HEK293 (cell line): Measurements from ENCODE around the gene SMIM29.

Experiments
- CTCF ChIA-PET: fragments of 350-600 bp; formaldehyde crosslinking; extraction: SDS; loops from one replicate; lab custom pipeline; 2021; ENCODE audit warnings: antibody characterized with exemption; lab: Yijun Ruan, JAX
- POLR2A ChIA-PET: fragments of 300-600 bp; formaldehyde crosslinking; extraction: SDS; loops from one replicate; lab custom pipeline; 2020; ENCODE audit warnings: antibody characterized with exemption, inconsistent platforms; lab: Yijun Ruan, JAX
- H3K27ac ChIP-seq: fragments of 200-500 bp; sonication (Bioruptor generic); 2 replicates; pipeline ENCODE4 v1.5.1; 2014; ENCODE audit warnings: low read depth, low read length, control low read depth, inconsistent platforms; ENCODE audit errors: extremely low read depth
- H3K36me3 ChIP-seq, 2 experiments: fragments of 200-500 bp in 1 of 2; sonication (Bioruptor generic) in 1 of 2; 1 replicate in 1 of 2; 2 replicates in 1 of 2; pipeline ENCODE4 v1.5.1; 2014 to 2017; ENCODE audit warnings: inconsistent platforms in 2 of 2, low read length in 2 of 2; ENCODE audit not compliant: control insufficient read depth in 2 of 2, insufficient read depth in 1 of 2
- H3K4me1 ChIP-seq: fragments of 200-500 bp; sonication (Bioruptor generic); 2 replicates; pipeline ENCODE4 v1.5.1; 2014; ENCODE audit warnings: mild to moderate bottlenecking, low read length, inconsistent platforms; ENCODE audit not compliant: control insufficient read depth, insufficient read depth
- H3K4me3 ChIP-seq: 2 replicates; pipeline ENCODE4 v1.5.1; 2011; ENCODE audit warnings: low read depth, mild to moderate bottlenecking, control low read depth, low read length, moderate library complexity
- H3K9me3 ChIP-seq: fragments of 200-500 bp; sonication (Bioruptor generic); 2 replicates; pipeline ENCODE4 v1.5.1; 2014; ENCODE audit warnings: low read depth, low read length, inconsistent platforms; ENCODE audit not compliant: control insufficient read depth, insufficient read depth
- KLF10 ChIP-seq: fragments of 450-650 bp; IDR thresholded peaks from 2 replicates; pipeline ENCODE4 v1.5.1; 2018; ENCODE audit warnings: missing biosample characterization, mild to moderate bottlenecking, missing genetic modification characterization
- WT1 ChIP-seq: fragments of 450-650 bp; formaldehyde crosslinking; IDR thresholded peaks from 2 replicates; pipeline ENCODE4 v1.5.1; 2016; ENCODE audit warnings: missing biosample characterization, missing genetic modification characterization
- ZNF10 ChIP-seq: fragments of 450-650 bp; formaldehyde crosslinking; IDR thresholded peaks from 2 replicates; pipeline ENCODE4 v1.5.1; 2017; ENCODE audit warnings: missing biosample characterization, missing genetic modification characterization
- ZNF335 ChIP-seq: fragments of 450-650 bp; formaldehyde crosslinking; conservative IDR thresholded peaks from 2 replicates; pipeline ENCODE4 v1.5.1; 2016; ENCODE audit warnings: missing biosample characterization, missing genetic modification characterization
- ZNF645 ChIP-seq: fragments of 450-650 bp; formaldehyde crosslinking; IDR thresholded peaks from 2 replicates; pipeline ENCODE4; 2016; ENCODE audit warnings: missing biosample characterization, missing genetic modification characterization
- ZNF654 ChIP-seq: fragments of 450-650 bp; formaldehyde crosslinking; IDR thresholded peaks from 2 replicates; pipeline ENCODE4 v1.5.1; 2016; ENCODE audit warnings: low read depth, missing biosample characterization, missing genetic modification characterization
- ZNF707 ChIP-seq: fragments of 450-650 bp; formaldehyde crosslinking; IDR thresholded peaks from 2 replicates; pipeline ENCODE4 v1.5.1; 2016; ENCODE audit warnings: missing biosample characterization, missing genetic modification characterization
- ZNF791 ChIP-seq: fragments of 450-650 bp; formaldehyde crosslinking; IDR thresholded peaks from 2 replicates; pipeline ENCODE4 v1.5.1; 2016; ENCODE audit warnings: missing biosample characterization, missing genetic modification characterization
- TF ChIP-seq, protein P1 (sequence below): fragments of 450-650 bp; formaldehyde crosslinking; conservative IDR thresholded peaks from 2 replicates; pipeline ENCODE4 v1.5.1; 2016; ENCODE audit warnings: low read depth, missing biosample characterization, missing genetic modification characterization
- TF ChIP-seq, protein P2 (sequence below): fragments of 450-650 bp; formaldehyde crosslinking; IDR thresholded peaks from 2 replicates; pipeline ENCODE4 v1.5.1; 2016; ENCODE audit warnings: missing biosample characterization, missing genetic modification characterization, borderline replicate concordance

SMIM29 gene

DNA sequence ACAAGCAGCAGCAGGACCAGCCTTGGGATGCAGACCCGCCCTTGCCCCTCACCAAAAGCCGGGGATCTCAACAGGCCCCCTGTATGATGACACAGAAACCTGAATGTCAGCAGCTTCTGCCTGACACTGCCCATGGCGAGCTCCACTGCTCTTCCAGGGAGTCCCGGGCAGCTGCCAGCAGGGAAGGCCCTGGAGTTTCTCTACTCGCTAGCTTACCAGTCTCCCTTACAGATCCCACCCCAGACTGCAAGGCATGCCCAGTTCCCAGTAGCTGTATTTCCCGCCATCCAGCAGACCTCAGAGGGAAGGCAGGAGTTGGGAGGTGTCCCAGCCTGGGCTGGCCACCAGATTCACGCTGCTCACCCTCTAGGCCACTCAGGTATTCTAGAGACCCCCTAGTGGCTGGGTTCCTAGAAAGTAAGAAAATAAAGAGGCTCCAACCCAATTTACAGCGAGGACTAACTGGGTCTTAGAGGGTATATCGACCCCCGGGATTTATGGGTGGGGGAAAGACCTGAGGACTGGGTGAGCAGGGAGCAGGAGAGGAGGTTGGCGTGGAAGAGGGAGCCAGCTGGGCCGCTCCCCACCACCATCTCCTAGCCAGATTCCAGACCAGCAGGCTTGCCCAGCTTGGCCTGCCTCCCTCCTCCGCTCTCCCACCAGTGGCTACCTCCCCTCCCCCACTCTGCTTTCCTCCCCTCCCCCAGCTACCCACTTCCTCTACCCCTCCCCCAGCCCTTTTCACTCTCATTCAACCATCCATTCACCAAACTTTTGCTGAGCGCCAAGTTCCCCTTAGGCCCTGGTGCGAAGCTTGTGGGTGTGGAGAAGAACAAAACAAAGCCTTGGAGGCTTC, 21.8 kb downstream of the SMIM29 start (continued):
- TF ChIP-seq, protein P1, sequence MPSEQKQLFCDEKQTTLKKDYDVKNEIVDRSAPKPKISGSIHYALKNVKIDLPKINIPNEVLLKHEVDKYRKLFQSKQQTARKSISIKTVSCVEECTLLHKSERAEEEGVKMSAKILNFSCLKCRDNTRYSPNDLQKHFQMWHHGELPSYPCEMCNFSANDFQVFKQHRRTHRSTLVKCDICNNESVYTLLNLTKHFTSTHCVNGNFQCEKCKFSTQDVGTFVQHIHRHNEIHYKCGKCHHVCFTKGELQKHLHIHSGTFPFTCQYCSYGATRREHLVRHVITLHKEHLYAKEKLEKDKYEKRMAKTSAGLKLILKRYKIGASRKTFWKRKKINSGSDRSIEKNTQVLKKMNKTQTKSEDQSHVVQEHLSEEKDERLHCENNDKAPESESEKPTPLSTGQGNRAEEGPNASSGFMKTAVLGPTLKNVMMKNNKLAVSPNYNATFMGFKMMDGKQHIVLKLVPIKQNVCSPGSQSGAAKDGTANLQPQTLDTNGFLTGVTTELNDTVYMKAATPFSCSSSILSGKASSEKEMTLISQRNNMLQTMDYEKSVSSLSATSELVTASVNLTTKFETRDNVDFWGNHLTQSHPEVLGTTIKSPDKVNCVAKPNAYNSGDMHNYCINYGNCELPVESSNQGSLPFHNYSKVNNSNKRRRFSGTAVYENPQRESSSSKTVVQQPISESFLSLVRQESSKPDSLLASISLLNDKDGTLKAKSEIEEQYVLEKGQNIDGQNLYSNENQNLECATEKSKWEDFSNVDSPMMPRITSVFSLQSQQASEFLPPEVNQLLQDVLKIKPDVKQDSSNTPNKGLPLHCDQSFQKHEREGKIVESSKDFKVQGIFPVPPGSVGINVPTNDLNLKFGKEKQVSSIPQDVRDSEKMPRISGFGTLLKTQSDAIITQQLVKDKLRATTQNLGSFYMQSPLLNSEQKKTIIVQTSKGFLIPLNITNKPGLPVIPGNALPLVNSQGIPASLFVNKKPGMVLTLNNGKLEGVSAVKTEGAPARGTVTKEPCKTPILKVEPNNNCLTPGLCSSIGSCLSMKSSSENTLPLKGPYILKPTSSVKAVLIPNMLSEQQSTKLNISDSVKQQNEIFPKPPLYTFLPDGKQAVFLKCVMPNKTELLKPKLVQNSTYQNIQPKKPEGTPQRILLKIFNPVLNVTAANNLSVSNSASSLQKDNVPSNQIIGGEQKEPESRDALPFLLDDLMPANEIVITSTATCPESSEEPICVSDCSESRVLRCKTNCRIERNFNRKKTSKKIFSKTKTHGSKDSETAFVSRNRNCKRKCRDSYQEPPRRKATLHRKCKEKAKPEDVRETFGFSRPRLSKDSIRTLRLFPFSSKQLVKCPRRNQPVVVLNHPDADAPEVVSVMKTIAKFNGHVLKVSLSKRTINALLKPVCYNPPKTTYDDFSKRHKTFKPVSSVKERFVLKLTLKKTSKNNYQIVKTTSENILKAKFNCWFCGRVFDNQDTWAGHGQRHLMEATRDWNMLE (tag by site-specific recombination) = no peak
- TF ChIP-seq WT1 (tag by site-specific recombination) = no peak
- no peak for TF ChIP-seq ZNF645 (tag by site-specific recombination)

- no peak overlapping the region for H3K27ac ChIP-seq
- CTCF ChIA-PET = interaction anchor here (0.6 to 1.4 kb wide), 5 partner anchors 11 to 554 kb away, joined by 3 to 5 read pairs (median 3); no protein-coding TSS in a partner anchor
- POLR2A ChIA-PET = interaction anchor here (0.6 kb wide), 1 partner anchor 18 kb away, joined by 3 read pairs; no protein-coding TSS in a partner anchor
Observed at GRCh38 chr6:34226066-34226465, 22.7 kb downstream of the SMIM29 start.

DNA sequence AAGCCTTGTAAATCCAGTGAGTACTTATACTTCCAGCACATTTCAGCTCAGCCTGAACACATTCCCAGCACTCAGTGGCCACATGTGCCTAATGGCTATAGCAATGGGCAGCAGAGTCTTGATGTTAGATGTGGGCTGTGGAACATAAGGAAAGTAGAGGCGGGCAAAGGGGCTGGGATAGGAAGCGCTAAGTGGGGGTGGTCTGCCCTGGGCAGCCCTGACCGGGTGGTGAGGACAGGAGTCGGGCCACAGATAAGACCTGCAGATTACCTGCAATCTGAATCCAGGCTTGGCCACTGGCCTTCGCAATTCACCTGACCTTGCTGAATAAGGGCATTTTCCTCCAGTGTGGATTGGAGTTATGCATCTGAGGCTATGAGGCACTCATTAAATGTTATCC, 23.3 kb downstream of the SMIM29 start:
- Histone ChIP-seq H3K4me1 (no peaks in the 10 kb centered on the region), H3K4me3 (no peak overlapping the region), H3K9me3 (no peaks in the 10 kb centered on the region), H3K27ac (no peak overlapping the region), H3K36me3 (no peaks in the 10 kb centered on the region)
- TF ChIP-seq ZNF335 (tag by site-specific recombination) (no peak), KLF10 (tag by site-specific recombination) (no peak), ZNF654 (tag by site-specific recombination) (no peak), ZNF791 (no peak), ZNF707 (tag by site-specific recombination) (no peak)
- TF ChIP-seq, protein P2, sequence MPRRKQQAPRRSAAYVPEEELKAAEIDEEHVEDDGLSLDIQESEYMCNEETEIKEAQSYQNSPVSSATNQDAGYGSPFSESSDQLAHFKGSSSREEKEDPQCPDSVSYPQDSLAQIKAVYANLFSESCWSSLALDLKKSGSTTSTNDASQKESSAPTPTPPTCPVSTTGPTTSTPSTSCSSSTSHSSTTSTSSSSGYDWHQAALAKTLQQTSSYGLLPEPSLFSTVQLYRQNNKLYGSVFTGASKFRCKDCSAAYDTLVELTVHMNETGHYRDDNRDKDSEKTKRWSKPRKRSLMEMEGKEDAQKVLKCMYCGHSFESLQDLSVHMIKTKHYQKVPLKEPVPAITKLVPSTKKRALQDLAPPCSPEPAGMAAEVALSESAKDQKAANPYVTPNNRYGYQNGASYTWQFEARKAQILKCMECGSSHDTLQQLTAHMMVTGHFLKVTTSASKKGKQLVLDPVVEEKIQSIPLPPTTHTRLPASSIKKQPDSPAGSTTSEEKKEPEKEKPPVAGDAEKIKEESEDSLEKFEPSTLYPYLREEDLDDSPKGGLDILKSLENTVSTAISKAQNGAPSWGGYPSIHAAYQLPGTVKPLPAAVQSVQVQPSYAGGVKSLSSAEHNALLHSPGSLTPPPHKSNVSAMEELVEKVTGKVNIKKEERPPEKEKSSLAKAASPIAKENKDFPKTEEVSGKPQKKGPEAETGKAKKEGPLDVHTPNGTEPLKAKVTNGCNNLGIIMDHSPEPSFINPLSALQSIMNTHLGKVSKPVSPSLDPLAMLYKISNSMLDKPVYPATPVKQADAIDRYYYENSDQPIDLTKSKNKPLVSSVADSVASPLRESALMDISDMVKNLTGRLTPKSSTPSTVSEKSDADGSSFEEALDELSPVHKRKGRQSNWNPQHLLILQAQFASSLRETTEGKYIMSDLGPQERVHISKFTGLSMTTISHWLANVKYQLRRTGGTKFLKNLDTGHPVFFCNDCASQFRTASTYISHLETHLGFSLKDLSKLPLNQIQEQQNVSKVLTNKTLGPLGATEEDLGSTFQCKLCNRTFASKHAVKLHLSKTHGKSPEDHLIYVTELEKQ (tag by site-specific recombination) = no peak
- ChIA-PET CTCF (interaction anchor here (0.6 to 2.0 kb wide), 4 partner anchors 21 to 555 kb away, joined by 3 to 8 read pairs (median 4); no protein-coding TSS in a partner anchor), POLR2A (no interaction called here)

More at GRCh38 chr6:34226066-34226465, 22.7 kb downstream of the SMIM29 start:
- Histone ChIP-seq H3K36me3 (no peaks in the 10 kb centered on the region), H3K4me1 (no peaks in the 10 kb centered on the region), H3K4me3 (no peak overlapping the region), H3K9me3 (no peaks in the 10 kb centered on the region)
- no peak for TF ChIP-seq ZNF10 (tag by site-specific recombination)
